Endodermal cell (in vitro differentiated cells): ENCODE measurements around the gene PARD3B. TPM values are rescaled to one million over a fixed set of nuclear protein-coding genes. Genes with fewer than 3 reads are reported as not detected.

Experiments
- DNase-seq: peaks from one replicate; pipeline ENCODE4 v3.0.0-alpha.2; 2017
- H3K27ac ChIP-seq: 2 replicates; pipeline ENCODE4 v1.5.1; 2013; ENCODE audit warnings: mild to moderate bottlenecking, low read depth, low read length, moderate library complexity
- H3K27me3 ChIP-seq: 2 replicates; pipeline ENCODE4 v1.6.1; 2013; ENCODE audit warnings: mild to moderate bottlenecking, low read length, moderate library complexity; ENCODE audit not compliant: insufficient read depth, control insufficient read depth, poor library complexity, severe bottlenecking
- H3K36me3 ChIP-seq: 2 replicates; pipeline ENCODE4 v1.7.0; 2013; ENCODE audit warnings: mild to moderate bottlenecking, low read length, moderate library complexity; ENCODE audit not compliant: control insufficient read depth, insufficient read depth
- H3K4me1 ChIP-seq: one replicate; pipeline ENCODE4 v1.7.0; 2013; ENCODE audit warnings: low read length; ENCODE audit not compliant: control insufficient read depth, insufficient read depth
- H3K4me3 ChIP-seq: 2 replicates; pipeline ENCODE4 v1.5.1; 2013; ENCODE audit warnings: mild to moderate bottlenecking, low read length, moderate library complexity
- H3K9ac ChIP-seq: 2 replicates; pipeline ENCODE4 v1.6.1; 2013; ENCODE audit warnings: mild to moderate bottlenecking, low read length, moderate library complexity; ENCODE audit not compliant: poor library complexity, severe bottlenecking; ENCODE audit errors: extremely low read depth
- H3K9me3 ChIP-seq: 2 replicates; pipeline ENCODE4 v1.6.1; 2013; ENCODE audit warnings: mild to moderate bottlenecking, low read length, moderate library complexity; ENCODE audit not compliant: control insufficient read depth
- H3K27ac Mint-ChIP-seq: 2 replicates; pipeline ENCODE4 v1.8.0; 2020; ENCODE audit warnings: mixed read lengths
- H3K27me3 Mint-ChIP-seq: 2 replicates; pipeline ENCODE4 v1.8.0; 2021; ENCODE audit warnings: mild to moderate bottlenecking, mixed read lengths; ENCODE audit not compliant: insufficient read depth
- H3K36me3 Mint-ChIP-seq: 2 replicates; pipeline ENCODE4 v1.8.0; 2020; ENCODE audit warnings: low read depth, mixed read lengths
- H3K4me1 Mint-ChIP-seq: 2 replicates; pipeline ENCODE4 v1.8.0; 2020; ENCODE audit warnings: mixed read lengths
- H3K4me3 Mint-ChIP-seq: 2 replicates; pipeline ENCODE4 v1.8.0; 2020; ENCODE audit warnings: mild to moderate bottlenecking, moderate library complexity, mixed read lengths
- H3K9me3 Mint-ChIP-seq: 2 replicates; pipeline ENCODE4 v1.8.0; 2020; ENCODE audit warnings: mild to moderate bottlenecking, mixed read lengths
- CTCF ChIP-seq: fragments of 200-600 bp; sonication (generic); conservative IDR thresholded peaks from 2 replicates; pipeline ENCODE4 v1.5.0; 2021; ENCODE audit warnings: antibody characterized with exemption, mild to moderate bottlenecking
- WGBS, 2 experiments: methylation state at CpG; one replicate each; pipeline versions ENCODE4 v1.1.5 to v1.1.7; 2013; ENCODE audit warnings: missing lambda C conversion rate in 2 of 2, mixed read lengths in 1 of 2; ENCODE audit not compliant: insufficient coverage in 1 of 2, insufficient read length in 1 of 2; 5-methylcytosine and 5-hydroxymethylcytosine counted together
- total RNA-seq, 2 donors: library from RNA; stranded (reverse); fragmentation: NEBNext Ultra II Directional in 1 of 2; extraction: Animal tissue kit (Norgen Biotek cat#: 25700) in 1 of 2; gene quantifications; 2 replicates in 1 of 2; 3 replicates in 1 of 2; pipeline ENCODE4 v1.2.1, GENCODE V29; 2021

Gene PARD3B
- total RNA-seq, 2 donors from 2014 or later, result 2.5 to 5.6 TPM

GRCh38 chr2:205612636-205613035 lies 1067.4 kb downstream of the PARD3B start:
- H3K27me3 ChIP-seq, result no peaks in the 10 kb centered on the region
- Mint-ChIP-seq H3K27me3 (no peaks in the 10 kb centered on the region), H3K9me3 (peaks cover 11% of the 10 kb centered on the region), H3K36me3 (no peaks in the 10 kb centered on the region), H3K4me1 (peaks cover 28% of the 10 kb centered on the region), H3K4me3 (no peak overlapping the region), H3K27ac (no peak overlapping the region)
- no peak for TF ChIP-seq CTCF
- no peaks in the 10 kb centered on the region for H3K36me3 ChIP-seq
- H3K27ac ChIP-seq, result no peak overlapping the region
- no peak for DNase-seq
- H3K4me1 ChIP-seq, result no peaks in the 10 kb centered on the region
- H3K9ac ChIP-seq, result no peak overlapping the region
- H3K9me3 ChIP-seq, result peaks cover 9% of the 10 kb centered on the region
- 71% methylated on average over 4 of the region's 4 CpGs; no CpG with 5 or more reads in 1 of the 2 experiments for WGBS, 2 experiments
- H3K4me3 ChIP-seq, result no peak overlapping the region

DNA sequence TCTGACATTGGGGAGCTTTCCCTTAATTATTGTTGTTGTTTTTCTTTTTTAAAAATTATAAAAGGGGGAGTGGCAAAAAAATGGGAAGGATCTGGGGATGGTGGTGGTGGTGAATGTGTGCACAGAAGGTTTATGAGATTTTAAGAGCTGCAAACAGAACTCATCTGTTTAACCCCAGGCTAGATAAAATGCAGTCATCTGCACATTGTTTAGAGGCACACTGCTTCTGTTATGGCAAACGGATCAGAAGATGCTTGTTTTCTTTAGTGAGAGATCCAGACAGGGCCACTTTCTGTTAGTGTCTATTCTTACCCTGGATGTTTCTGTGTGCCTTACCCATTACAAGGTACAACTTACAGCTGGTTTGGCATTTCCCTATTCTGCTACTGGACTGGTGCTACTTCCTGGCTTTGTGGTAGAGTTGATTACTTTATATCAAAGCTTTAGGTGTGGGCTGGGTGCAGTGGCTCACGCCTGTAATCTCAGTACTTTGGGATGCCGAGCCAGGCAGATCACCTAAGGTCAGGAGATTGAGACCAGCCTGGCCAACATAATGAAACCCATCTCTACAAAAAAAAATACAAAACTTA lies 1068.8 kb downstream of the PARD3B start:
- peaks cover 11% of the 10 kb centered on the region for H3K9me3 Mint-ChIP-seq
- TF ChIP-seq CTCF, result no peak

GRCh38 chr2:205614965-205615364 lies 1069.7 kb downstream of the PARD3B start:
- Histone ChIP-seq H3K9ac (no peak overlapping the region), H3K27ac (no peak overlapping the region), H3K4me3 (no peak overlapping the region), H3K9me3 (peaks cover 9% of the 10 kb centered on the region), H3K36me3 (no peaks in the 10 kb centered on the region), H3K4me1 (no peaks in the 10 kb centered on the region), H3K27me3 (no peaks in the 10 kb centered on the region)
- Mint-ChIP-seq H3K36me3 (no peaks in the 10 kb centered on the region), H3K9me3 (peaks cover 11% of the 10 kb centered on the region), H3K4me3 (no peak overlapping the region), H3K4me1 (peaks cover 26% of the 10 kb centered on the region), H3K27ac (no peak overlapping the region), H3K27me3 (no peaks in the 10 kb centered on the region)
- 94 to 100% methylated on average over 2 to 4 of the region's 4 CpGs for WGBS, 2 experiments
- TF ChIP-seq CTCF, result no peak
- DNase-seq, result no peak

More for the DNA sequence above, 1068.8 kb downstream of the PARD3B start:
- no peak overlapping the region for H3K27ac ChIP-seq
- no peaks in the 10 kb centered on the region for H3K4me1 ChIP-seq
- no peak overlapping the region for H3K9ac ChIP-seq
- no peaks in the 10 kb centered on the region for H3K36me3 Mint-ChIP-seq
- no peak overlapping the region for H3K4me3 Mint-ChIP-seq
- H3K4me1 Mint-ChIP-seq, result peaks cover 28% of the 10 kb centered on the region
- no peaks in the 10 kb centered on the region for H3K27me3 ChIP-seq
- DNase-seq, result no peak
- H3K9me3 ChIP-seq, result peaks cover 9% of the 10 kb centered on the region
- H3K36me3 ChIP-seq, result no peaks in the 10 kb centered on the region
- 90 to 92% methylated on average over 2 to 3 of the region's 3 CpGs for WGBS, 2 experiments
- no peaks in the 10 kb centered on the region for H3K27me3 Mint-ChIP-seq
- H3K4me3 ChIP-seq, result no peak overlapping the region
- H3K27ac Mint-ChIP-seq, result no peak overlapping the region
